HG03378 (cell line): ENCODE data around the gene FAM234B.

ENCODE experiments used
- ATAC-seq: cut with Tn5 transposase; IDR thresholded peaks from one replicate; pipeline ENCODE4 v1.9.1; 2021; ENCODE audit warnings: mild to moderate bottlenecking, moderate library complexity; ENCODE audit not compliant: unreplicated experiment

Gene FAM234B

DNA sequence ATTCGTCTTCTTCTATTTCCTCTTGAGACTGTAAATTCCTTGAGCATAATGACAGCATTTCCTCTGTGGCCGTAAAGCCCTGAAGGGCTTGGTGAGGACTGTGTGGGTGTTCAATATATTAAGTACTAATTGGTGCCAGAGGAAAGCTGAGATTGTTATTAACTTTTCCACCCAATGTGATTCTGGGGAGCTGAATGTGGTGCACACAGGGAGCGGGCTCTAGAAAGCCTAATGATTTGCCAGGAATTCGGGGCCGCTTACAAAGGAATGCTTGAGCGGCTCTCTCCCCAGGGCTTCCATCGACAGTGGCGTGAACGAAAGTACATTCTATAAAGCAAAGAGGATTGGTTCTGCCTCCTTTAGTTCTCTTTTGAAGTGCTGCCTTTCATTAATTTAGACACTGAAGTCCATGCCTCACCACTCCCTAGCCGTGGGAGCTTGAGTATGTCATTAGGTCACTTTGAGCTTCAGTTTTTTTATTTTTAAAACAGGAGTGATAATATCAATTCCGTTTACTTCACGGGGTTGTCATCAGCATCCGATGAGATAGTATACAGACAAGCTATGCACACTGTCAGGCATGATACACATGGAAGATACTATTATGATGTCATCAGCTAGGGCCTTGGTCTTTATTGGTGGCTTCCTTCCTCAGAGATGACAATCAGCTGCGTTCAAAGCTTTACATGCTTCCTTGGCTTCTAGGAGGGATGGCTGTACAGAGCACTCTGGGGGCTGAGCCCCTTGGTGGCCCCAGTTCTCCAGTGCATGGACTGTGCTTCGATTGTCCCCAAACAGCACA lies 70.3 kb downstream of the FAM234B start:
- ATAC-seq: no peak

DNA sequence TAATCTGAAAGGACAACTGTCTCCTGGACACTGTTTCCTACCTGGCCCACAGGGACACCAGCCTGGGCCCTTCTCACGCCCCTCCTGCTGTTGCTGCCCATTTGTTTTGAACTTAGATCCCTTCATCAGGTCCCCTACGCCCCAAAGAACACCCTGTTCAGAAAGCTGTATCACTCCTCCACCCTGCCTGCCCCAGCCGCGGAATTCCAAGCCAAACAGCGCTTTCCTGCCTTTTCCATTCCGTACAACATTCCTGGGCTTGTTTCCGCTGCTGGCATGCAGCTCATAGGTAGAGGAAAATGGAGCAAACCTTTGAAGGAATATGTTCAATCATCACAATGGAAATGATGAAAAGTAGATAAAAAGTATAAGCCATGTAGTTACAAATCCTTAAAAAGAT lies 72.1 kb downstream of the FAM234B start:
- no peak for ATAC-seq

DNA sequence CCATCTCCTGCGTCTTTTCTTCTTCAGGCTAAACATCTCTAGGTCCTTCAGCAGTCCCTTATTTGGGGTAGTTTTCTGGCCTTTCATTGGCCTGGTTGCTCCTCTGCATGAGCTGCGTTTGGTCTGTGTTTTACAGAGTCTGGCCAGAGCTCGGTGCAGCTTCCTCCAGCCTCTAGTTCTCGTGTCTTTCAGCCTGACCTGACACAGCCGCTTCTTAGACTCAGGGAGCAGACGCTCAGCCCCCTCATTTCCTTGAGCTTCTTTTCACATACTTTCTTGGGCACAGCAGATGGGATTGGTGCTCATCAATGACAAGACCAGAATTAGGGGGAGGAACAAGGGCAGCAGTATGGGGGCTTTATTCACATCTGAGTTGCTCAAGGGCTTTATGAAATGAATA lies 72.8 kb downstream of the FAM234B start:
- ATAC-seq: no peak

DNA sequence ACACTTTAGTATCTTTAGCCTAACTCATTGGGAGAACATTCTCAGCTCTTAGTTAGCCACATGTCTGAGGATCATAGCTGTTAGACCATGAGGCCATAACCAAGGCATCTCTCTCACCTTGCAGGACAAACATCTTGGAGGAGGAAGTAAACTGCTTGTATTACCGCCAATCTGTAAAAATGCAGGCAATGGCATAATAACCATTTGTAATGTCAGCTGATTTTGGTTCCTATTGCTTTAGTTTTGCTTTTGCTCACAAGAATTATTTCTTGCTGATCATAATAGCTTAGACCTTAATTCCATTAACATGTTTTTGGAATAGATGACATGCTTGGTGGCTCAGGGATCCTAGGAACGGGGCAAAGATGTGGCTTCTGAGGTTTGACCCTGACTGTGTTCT lies 75.6 kb downstream of the FAM234B start:
- no peak for ATAC-seq

DNA sequence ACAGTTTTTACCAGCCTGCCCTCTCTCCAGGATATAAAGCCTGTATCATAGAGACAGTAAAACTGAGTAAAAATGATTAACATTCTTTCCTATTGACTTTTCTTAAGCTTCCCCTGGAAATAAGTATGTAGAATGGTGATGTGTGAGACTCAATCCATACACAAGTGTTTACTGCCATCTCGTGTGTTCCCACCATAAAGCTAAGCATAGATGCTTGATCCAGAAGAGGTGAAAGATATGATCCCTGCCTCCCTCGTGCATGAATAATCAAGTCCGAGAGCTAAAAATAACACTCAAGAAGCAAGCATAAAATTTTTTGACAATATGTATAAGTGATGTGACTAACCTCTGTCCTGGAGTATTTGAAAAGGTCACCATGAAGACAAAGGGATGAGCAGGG lies 76.2 kb downstream of the FAM234B start:
- ATAC-seq: no peak

DNA sequence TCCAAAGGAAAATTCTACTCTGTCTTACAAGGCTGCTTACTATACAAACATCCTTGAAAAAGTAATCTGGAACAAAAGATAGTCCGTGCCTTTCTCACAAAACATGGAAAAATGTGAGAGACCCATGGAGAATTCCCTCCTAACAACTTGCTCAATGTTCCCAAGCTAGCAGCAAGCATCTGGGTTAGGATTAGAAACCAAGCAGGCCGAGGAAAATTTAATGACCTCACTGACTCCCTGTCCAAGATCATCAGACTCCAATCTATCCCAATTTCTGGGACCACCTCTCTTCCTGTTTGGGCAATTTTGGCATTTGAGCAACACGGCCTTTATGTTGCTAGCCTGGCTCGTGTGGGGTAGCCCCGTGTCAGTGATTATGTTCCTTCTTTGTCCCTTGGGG lies 77.4 kb downstream of the FAM234B start:
- ATAC-seq: no peak

DNA sequence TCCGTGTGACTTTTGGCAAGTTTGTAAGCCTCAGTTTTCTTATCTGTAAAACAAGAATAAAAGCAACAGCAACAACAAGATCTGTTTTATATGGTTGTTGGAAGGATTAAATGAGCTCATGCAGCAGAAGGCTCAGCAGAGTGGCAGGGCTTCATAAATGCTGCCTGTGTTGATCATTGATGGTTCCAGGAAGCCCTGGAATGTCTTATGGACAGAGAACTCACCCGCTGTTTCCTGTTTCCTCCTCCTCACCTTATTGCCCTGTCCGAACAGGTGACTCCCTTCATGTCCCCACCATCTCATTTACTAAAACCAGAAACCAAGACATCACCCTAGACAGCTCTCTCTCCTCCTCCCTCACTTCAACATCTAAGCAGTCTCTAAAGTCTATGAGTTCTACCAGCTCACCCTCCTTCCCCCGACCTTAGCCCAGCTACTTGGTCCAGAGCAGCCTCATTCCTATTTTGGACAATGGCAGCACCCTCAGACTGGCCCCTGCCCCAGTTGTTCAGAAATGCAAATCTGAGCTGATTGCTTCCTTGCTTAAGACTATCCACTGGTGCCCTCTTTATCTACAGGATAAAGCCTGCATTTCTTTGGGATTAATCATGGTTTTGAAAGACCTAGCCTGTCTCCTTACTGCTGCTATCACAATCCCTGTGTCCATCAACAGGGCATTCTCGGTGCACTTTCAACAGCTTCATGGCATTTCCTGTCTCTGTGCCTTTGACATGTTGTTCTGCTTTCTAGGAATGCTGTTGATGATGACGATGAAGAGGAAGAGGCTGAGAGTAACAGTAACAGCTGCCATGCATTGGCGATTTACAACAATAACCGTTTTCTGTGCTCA lies 80.7 kb downstream of the FAM234B start:
- no peak for ATAC-seq

DNA sequence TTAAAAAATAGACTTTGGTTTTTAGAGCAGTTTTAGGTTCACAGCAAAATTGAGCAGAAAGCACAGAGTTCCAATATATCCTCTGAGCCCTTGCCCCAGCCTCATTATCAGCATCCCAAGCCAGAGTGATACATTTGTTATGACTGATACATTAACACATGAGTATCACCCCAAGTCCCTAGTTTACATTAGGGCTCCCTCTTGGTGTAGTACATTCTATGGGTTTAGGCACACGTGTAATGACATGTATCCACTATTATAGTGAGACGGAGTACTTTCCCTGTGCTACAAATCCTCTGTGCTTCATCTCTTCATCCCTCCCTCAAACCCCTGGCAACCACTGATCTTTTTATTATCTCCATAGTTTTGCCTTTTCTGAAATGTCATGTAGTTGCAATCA lies 81.8 kb downstream of the FAM234B start:
- no peak for ATAC-seq

DNA sequence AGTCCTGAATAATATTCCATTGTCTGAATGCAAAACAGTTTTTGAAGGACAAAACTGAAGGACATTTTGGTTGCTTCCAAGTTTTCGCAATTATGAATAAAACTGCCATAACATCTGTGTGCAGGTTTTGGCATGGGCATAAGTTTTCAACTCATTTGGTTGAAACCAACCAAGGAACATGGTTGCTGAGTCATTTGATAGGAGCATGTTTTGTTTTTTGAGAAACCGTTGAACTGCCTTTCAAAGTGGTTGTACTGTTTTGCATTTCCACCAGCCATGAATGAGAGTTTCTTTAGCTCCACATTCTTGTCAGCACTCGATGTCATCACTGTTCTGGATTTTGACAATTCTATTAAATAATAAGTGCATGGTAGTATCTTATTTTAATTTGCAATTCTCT lies 82.3 kb downstream of the FAM234B start:
- no peak for ATAC-seq

DNA sequence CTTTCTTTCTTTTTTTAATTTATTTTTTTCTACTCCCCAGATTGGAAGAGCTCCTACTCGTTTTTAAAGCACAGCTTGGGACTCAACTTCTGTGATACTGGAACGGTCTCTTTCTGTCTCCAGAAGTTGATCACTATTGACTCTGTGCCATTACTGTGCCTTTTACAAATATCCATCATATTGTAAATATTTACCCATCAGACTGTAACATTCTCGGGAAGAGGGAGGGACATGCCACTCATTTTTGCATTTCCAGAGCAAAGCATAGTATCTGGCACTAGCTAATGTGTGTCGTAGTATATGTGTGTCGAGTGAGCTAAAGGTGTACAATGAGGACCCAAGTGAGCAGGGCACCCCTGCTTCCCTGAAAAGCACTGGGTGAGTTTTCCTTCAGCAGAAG lies 83.3 kb downstream of the FAM234B start:
- no peak for ATAC-seq

DNA sequence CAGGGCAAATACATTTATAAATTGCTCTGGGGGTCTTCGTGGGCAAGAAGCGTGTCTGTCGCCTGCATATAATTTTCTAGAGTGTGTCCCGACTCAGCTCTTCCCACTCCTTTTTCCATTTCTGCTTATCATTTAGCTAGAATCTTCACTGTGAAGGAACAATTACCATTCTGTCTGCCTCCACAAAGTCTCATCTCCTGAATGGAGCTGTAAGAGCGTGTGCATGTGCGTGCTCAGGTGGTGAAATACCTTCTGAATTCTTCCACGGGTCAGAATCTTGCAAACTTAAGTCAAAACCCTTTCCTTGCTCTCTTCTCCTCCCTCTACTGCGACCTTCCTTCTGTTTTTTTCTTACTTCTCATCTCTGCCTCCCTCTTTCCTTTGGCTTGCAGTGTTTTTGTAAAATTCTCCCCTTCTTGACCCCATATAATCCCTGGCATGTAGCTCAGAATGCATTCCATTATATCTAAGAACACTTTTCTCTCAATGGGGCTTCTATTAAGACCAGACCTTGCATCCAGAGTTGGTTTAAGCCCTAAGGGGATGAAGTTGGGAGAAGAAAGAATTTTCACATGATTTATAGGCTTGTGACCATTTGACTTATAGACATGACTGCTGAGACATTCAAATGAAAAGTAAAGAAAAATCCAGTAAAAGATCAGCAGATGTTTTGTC lies 84.2 kb downstream of the FAM234B start:
- ATAC-seq: no peak

DNA sequence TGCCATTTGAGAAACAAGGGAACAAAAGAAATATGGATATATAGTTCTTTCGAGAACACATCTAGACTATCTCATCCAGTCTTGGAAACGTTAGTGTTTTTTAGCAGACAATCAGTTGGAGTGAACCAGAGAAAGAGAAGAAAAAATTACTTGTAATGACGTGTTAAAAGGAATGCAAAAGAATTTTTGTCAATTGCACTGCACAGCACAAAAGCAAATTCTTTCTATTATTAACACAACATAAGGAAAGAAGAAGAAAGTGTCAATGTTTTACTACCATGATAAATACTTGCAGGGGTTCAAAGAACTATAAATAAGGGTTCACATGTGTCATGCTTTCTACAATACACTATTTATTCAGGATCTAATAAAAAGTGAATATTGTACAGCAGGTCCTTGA lies 86.8 kb downstream of the FAM234B start:
- no peak for ATAC-seq
